HS-27A (cell line): ENCODE measurements around the gene NAV2.
"Not testable (repeated sequence)": the region's sequence is repeated elsewhere in the genome, so short reads cannot be mapped to it uniquely, and the experiment has no call there.

Experiments used
- DNase-seq: peaks from one replicate; pipeline ENCODE4 v3.0.0-alpha.2; 2012; ENCODE audit warnings: low read depth, missing footprints

Gene NAV2

GRCh38 chr11:20112291-20113148, 399.9 kb downstream of the NAV2 start:
- DNase-seq = peak; percentile 88

- no peak for DNase-seq
Observed at GRCh38 chr11:20113149-20113438, 400.5 kb downstream of the NAV2 start.

- DNase-seq = no peak
Observed at GRCh38 chr11:20114588-20114987, 402.0 kb downstream of the NAV2 start.

- no peak for DNase-seq
Observed at GRCh38 chr11:20116825-20117224, 404.2 kb downstream of the NAV2 start.

- no peak for DNase-seq
Observed at GRCh38 chr11:20117291-20117690, 404.7 kb downstream of the NAV2 start.

- no peak for DNase-seq
Observed at GRCh38 chr11:20118209-20118608, 405.6 kb downstream of the NAV2 start.

- DNase-seq = no peak
Observed at GRCh38 chr11:20119315-20119714, 406.7 kb downstream of the NAV2 start.

- DNase-seq = no peak
Observed at GRCh38 chr11:20120134-20120925, 407.7 kb downstream of the NAV2 start.

GRCh38 chr11:20122131-20122530, 409.5 kb downstream of the NAV2 start:
- no peak for DNase-seq

- no peak for DNase-seq
Observed at GRCh38 chr11:20125927-20126326, 413.3 kb downstream of the NAV2 start.

GRCh38 chr11:20126724-20127123, 414.1 kb downstream of the NAV2 start:
- DNase-seq = no peak

- peak; percentile 30 for DNase-seq
Observed at GRCh38 chr11:20127671-20128527, 415.3 kb downstream of the NAV2 start.

GRCh38 chr11:20128528-20128825, 415.8 kb downstream of the NAV2 start:
- not testable (repeated sequence) for DNase-seq

GRCh38 chr11:20129665-20130064, 417.0 kb downstream of the NAV2 start:
- no peak for DNase-seq

GRCh38 chr11:20131788-20132666, 419.4 kb downstream of the NAV2 start:
- DNase-seq = no peak

- no peak for DNase-seq
Observed at GRCh38 chr11:20132667-20133039, 420.0 kb downstream of the NAV2 start.

- no peak for DNase-seq
Observed at GRCh38 chr11:20134991-20135736, 422.5 kb downstream of the NAV2 start.

- DNase-seq = no peak
Observed at GRCh38 chr11:20137637-20138036, 425.0 kb downstream of the NAV2 start.

- no peak for DNase-seq
Observed at GRCh38 chr11:20138707-20139106, 426.1 kb downstream of the NAV2 start.

GRCh38 chr11:20154381-20154780, 441.7 kb downstream of the NAV2 start:
- peak; percentile 29 for DNase-seq

GRCh38 chr11:20155683-20156279, 443.1 kb downstream of the NAV2 start:
- DNase-seq = no peak
